AG09309 (cell line): ENCODE measurements around the gene PPIC.

Source experiments
- DNase-seq: peaks from one replicate; pipeline ENCODE4 v3.0.0-alpha.2; 2010; ENCODE audit warnings: low read depth
- H3K4me3 ChIP-seq: 2 replicates; pipeline ENCODE4 v1.5.1; 2011; ENCODE audit warnings: mild to moderate bottlenecking, low read depth, low read length, moderate library complexity; ENCODE audit not compliant: control insufficient read depth
- TF ChIP-seq, protein P1 (sequence below): IDR thresholded peaks from 2 replicates; pipeline ENCODE4 v1.5.1; 2011; ENCODE audit warnings: mild to moderate bottlenecking, low read depth, low read length, inconsistent platforms; ENCODE audit not compliant: insufficient read depth, control insufficient read depth; ENCODE audit errors: missing control alignments

PPIC gene

DNA sequence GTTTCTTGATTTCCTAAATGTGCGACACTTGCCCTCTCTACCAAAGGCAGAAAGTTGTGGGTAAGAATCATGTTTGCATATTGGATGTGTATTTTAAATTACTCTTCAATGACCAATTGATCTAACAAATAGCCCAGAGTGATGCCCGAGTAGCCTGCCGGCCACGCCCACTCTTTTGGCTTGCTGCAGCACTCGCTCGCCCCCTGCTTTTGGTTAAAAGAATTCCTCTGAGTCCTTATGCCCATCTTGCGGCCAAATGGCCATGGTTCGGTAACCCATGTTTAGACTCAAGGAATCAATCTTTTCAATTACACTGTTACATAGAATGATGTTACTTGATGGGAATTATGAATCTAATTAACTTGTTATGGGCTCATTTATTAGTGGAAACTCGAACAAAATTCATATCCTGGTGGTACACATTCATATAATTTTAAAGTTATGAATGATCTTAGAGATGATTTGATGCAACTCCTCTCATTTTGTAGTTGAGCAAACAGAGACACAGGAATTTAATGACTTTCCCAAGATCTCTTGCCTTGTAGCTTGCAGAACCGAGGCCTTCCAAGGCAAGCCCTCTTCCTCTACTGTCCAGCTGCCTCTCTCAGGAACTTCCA is 36.5 kb downstream of the PPIC start:
- H3K4me3 ChIP-seq: no peak overlapping the region
- TF ChIP-seq, protein P1, sequence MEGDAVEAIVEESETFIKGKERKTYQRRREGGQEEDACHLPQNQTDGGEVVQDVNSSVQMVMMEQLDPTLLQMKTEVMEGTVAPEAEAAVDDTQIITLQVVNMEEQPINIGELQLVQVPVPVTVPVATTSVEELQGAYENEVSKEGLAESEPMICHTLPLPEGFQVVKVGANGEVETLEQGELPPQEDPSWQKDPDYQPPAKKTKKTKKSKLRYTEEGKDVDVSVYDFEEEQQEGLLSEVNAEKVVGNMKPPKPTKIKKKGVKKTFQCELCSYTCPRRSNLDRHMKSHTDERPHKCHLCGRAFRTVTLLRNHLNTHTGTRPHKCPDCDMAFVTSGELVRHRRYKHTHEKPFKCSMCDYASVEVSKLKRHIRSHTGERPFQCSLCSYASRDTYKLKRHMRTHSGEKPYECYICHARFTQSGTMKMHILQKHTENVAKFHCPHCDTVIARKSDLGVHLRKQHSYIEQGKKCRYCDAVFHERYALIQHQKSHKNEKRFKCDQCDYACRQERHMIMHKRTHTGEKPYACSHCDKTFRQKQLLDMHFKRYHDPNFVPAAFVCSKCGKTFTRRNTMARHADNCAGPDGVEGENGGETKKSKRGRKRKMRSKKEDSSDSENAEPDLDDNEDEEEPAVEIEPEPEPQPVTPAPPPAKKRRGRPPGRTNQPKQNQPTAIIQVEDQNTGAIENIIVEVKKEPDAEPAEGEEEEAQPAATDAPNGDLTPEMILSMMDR: no peak
- DNase-seq: no peak

- DNase-seq: no peak
- TF ChIP-seq, protein P1: no peak
- H3K4me3 ChIP-seq: no peak overlapping the region
Measured at GRCh38 chr5:122997294-122997693, 39.2 kb downstream of the PPIC start.

DNA sequence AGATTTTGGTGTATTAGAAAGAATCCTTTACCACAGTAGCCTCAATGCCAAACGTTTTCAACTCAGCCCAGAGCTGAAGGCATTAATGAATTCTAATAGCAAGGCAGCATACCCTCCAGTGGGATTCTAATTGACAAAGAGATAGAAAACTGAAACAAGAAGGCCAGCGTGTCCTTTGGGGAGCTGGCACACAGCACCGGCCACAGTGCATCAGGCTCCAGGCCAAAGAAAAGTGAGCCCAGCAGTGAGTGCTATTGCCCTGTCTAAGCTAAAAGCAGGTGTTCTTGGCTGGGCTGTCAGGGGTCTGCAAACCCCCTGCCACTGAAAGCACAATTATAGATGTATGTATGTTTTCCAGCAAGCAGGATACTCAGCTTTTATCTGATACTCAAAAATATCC is 40.4 kb downstream of the PPIC start:
- no peak for DNase-seq
- TF ChIP-seq, protein P1: no peak
- no peak overlapping the region for H3K4me3 ChIP-seq

GRCh38 chr5:122985954-122986721 is 50.4 kb downstream of the PPIC start:
- DNase-seq: no peak
- no peak overlapping the region for H3K4me3 ChIP-seq
- TF ChIP-seq, protein P1: no peak

DNA sequence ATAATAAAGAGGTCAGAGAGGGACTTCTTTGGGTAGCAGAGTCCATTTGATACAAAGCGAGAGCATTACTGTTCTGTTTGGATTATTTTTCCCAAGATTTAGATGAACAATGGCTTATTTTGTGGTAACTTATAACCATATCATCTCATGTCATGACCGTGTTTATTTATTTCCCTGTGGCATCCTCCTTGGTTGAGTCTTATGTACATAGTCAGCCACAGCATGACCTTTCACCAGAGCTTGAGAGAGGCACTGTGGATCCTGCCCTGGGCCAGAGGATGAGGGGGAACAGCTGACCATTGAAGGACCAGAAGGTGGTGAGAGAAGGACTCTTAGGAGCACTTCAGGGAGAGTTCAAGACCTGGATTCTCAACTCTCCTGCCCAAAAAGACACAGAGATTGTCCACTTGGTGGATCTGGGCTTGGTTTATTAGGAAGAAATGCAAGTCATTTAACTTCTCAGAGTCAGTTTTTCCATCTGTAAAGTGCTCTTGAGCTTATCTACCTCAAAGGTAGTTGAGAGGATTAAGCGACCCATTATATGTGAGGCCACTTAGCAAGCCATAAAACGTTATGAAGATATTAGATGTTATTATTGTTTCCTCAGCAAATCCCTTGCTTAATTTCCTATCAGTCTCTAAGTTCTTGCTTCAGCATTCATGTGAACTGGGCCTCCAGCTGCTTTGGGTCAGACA is 51.4 kb downstream of the PPIC start:
- DNase-seq: no peak
- TF ChIP-seq, protein P1: no peak
- H3K4me3 ChIP-seq: no peak overlapping the region

DNA sequence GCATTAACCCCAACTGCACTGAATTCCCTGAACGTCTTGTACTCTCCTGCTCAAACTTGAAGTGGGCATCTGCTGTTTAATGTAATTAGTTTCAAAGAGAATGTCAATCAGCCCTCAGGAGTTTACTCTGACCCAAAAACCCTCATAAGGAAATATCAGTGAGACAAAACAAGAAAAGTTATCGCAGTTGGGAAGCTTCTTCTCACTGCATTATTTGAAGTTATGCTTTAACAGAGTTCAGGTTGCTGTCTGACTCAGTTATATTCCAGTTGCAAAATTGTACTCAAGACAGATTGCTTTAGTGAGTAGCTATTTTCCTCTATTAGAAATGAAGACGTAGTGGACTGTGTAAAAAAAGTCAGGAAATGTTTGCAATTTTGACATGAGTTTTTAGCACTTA is 52.1 kb downstream of the PPIC start:
- H3K4me3 ChIP-seq: no peak overlapping the region
- TF ChIP-seq, protein P1: no peak
- DNase-seq: no peak
